Smooth muscle cell (in vitro differentiated cells): ENCODE results near the gene ARHGEF25. TPM values are rescaled to one million over a fixed set of nuclear protein-coding genes. Genes with fewer than 3 reads are reported as not detected.

Experiments
- DNase-seq: peaks from one replicate; lab custom pipeline; 2025; ENCODE audit not compliant: unreplicated experiment; lab: John Stamatoyannopoulos, UW
- H2AFZ ChIP-seq: fragments of 200-600 bp; sonication (generic); 2 replicates; pipeline ENCODE4 v1.6.0; 2016; ENCODE audit warnings: antibody characterized with exemption, low read depth, mild to moderate bottlenecking
- H3F3A ChIP-seq: fragments of 200-600 bp; sonication (generic); 2 replicates; pipeline ENCODE4 v1.6.0; 2017; ENCODE audit warnings: antibody characterized with exemption, low read depth
- H3K27ac ChIP-seq: fragments of 200-600 bp; sonication (generic); 2 replicates; pipeline ENCODE4 v1.5.1; 2016; ENCODE audit warnings: low read depth, mild to moderate bottlenecking
- H3K27me3 ChIP-seq: fragments of 200-600 bp; sonication (generic); 2 replicates; pipeline ENCODE4 v1.6.1; 2016; ENCODE audit warnings: low read depth, mild to moderate bottlenecking
- H3K36me3 ChIP-seq: fragments of 200-600 bp; sonication (generic); 2 replicates; pipeline ENCODE4 v1.5.1; 2016; ENCODE audit warnings: low read depth
- H3K4me1 ChIP-seq: fragments of 200-600 bp; sonication (generic); 2 replicates; pipeline ENCODE4 v1.5.1; 2016; ENCODE audit warnings: low read depth
- H3K4me2 ChIP-seq: fragments of 200-600 bp; sonication (generic); 2 replicates; pipeline ENCODE4 v1.6.0; 2016; ENCODE audit warnings: mild to moderate bottlenecking
- H3K4me3 ChIP-seq: fragments of 200-600 bp; sonication (generic); 2 replicates; pipeline ENCODE4 v1.5.1; 2016; ENCODE audit warnings: mild to moderate bottlenecking
- H3K79me2 ChIP-seq: fragments of 200-600 bp; sonication (generic); 2 replicates; pipeline ENCODE4 v1.6.0; 2016; ENCODE audit warnings: low read depth, mild to moderate bottlenecking
- H3K9ac ChIP-seq: fragments of 200-600 bp; sonication (generic); 2 replicates; pipeline ENCODE4 v1.6.0; 2016; ENCODE audit warnings: low read depth
- H3K9me3 ChIP-seq: fragments of 200-600 bp; sonication (generic); replicated peaks from 2 replicates; pipeline ENCODE4 v1.5.1; 2016; ENCODE audit warnings: low read depth
- H4K20me1 ChIP-seq: fragments of 200-600 bp; sonication (generic); 2 replicates; pipeline ENCODE4 v1.6.0; 2016; ENCODE audit warnings: low read depth
- WGBS: methylation state at CpG from one replicate; pipeline ENCODE4 v1.1.7; 2016; ENCODE audit warnings: low lambda C conversion rate; 5-methylcytosine and 5-hydroxymethylcytosine counted together
- polyA plus RNA-seq: library from polyadenylated mRNA; unstranded; fragments of >200 nt; fragmentation: Nextera tagmentation; extraction: Ambion mirVana; gene quantifications from 2 replicates; pipeline ENCODE4 v1.2.1, GENCODE V29; 2016
- total RNA-seq: library from RNA; depleted of rRNA; stranded (reverse); fragments of >200 nt; gene quantifications from 2 replicates; pipeline ENCODE4 v1.2.3, GENCODE V29; 2014
- TF ChIP-seq, protein P1 (sequence below): fragments of 200-600 bp; sonication (generic); IDR thresholded peaks from 2 replicates; pipeline ENCODE4 v1.5.1; 2017; ENCODE audit warnings: borderline replicate concordance, mild to moderate bottlenecking, antibody characterized with exemption; ENCODE audit not compliant: insufficient read depth, poor library complexity, severe bottlenecking

Gene ARHGEF25
- total and polyA plus RNA-seq, 2 experiments from 2014 or later, result 3.8 to 13.9 TPM

DNA sequence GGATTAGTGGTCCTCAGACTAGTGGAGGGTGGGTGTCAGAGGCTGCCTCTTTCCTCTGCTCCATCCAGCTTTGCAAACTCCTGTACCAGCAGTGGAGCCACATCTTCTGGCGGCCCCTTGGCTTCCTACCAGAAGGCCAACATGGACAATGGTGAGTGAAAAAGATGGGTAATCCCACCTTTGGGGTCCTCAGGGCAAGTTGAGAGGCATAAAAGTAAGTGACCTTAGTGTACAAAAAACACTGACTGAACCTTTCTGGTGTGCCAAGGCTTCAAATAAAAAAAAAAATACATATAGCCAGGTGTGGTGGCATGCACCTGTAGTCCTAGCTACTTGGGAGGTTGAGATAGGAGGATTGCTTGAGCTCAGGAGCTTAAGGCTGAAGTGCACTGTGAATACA lies 29.4 kb upstream of the ARHGEF25 start:
- no peak overlapping the region for H3K9ac ChIP-seq

DNA sequence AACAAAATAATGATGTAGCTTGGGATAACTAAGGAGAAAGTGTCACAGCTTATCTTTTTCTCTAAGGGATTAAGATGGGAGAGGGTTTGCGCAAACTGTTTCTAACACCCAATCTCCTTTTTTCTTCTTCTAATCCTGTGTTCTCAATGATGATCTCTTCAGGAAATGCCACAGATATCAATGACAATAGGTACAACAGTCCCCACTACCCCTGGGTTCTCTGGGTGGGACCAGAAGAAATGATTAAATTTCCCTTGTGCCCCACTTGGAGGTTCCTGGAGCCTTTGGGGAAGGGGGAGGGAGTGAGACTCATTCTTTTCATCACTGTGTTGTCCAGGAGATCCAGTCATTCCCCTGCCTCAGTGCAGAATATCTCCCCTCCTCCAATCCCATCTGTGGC lies 28.8 kb upstream of the ARHGEF25 start:
- TF ChIP-seq, protein P1, sequence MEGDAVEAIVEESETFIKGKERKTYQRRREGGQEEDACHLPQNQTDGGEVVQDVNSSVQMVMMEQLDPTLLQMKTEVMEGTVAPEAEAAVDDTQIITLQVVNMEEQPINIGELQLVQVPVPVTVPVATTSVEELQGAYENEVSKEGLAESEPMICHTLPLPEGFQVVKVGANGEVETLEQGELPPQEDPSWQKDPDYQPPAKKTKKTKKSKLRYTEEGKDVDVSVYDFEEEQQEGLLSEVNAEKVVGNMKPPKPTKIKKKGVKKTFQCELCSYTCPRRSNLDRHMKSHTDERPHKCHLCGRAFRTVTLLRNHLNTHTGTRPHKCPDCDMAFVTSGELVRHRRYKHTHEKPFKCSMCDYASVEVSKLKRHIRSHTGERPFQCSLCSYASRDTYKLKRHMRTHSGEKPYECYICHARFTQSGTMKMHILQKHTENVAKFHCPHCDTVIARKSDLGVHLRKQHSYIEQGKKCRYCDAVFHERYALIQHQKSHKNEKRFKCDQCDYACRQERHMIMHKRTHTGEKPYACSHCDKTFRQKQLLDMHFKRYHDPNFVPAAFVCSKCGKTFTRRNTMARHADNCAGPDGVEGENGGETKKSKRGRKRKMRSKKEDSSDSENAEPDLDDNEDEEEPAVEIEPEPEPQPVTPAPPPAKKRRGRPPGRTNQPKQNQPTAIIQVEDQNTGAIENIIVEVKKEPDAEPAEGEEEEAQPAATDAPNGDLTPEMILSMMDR, result no peak
- H3K9me3 ChIP-seq, result no peaks in the 10 kb centered on the region
- 92% methylated on average over 1 of the region's 1 CpG for WGBS
- H3K27me3 ChIP-seq, result peaks cover 7% of the 10 kb centered on the region
- H3K4me2 ChIP-seq, result no peak overlapping the region
- H3K4me1 ChIP-seq, result no peaks in the 10 kb centered on the region
- H3K27ac ChIP-seq, result no peak overlapping the region
- no peak for DNase-seq
- H3K79me2 ChIP-seq, result no peaks in the 10 kb centered on the region
- H2AFZ ChIP-seq, result no peak overlapping the region
- no peak overlapping the region for H3K4me3 ChIP-seq
- no peaks in the 10 kb centered on the region for H3F3A ChIP-seq
- no peak overlapping the region for H3K9ac ChIP-seq
- H4K20me1 ChIP-seq, result no peaks in the 10 kb centered on the region
- no peaks in the 10 kb centered on the region for H3K36me3 ChIP-seq

More for the DNA sequence above, 29.4 kb upstream of the ARHGEF25 start:
- no peaks in the 10 kb centered on the region for H3K79me2 ChIP-seq
- H3K4me1 ChIP-seq, result no peaks in the 10 kb centered on the region
- no peak overlapping the region for H3K4me2 ChIP-seq
- TF ChIP-seq, protein P1, result no peak
- no peaks in the 10 kb centered on the region for H3K36me3 ChIP-seq
- DNase-seq, result no peak
- H3K4me3 ChIP-seq, result no peak overlapping the region
- peaks cover 7% of the 10 kb centered on the region for H3K27me3 ChIP-seq
- 93% methylated on average over 1 of the region's 1 CpG for WGBS
- H3K9me3 ChIP-seq, result no peaks in the 10 kb centered on the region
- no peaks in the 10 kb centered on the region for H3F3A ChIP-seq
- no peak overlapping the region for H3K27ac ChIP-seq
- H4K20me1 ChIP-seq, result no peaks in the 10 kb centered on the region
- H2AFZ ChIP-seq, result no peak overlapping the region

DNA sequence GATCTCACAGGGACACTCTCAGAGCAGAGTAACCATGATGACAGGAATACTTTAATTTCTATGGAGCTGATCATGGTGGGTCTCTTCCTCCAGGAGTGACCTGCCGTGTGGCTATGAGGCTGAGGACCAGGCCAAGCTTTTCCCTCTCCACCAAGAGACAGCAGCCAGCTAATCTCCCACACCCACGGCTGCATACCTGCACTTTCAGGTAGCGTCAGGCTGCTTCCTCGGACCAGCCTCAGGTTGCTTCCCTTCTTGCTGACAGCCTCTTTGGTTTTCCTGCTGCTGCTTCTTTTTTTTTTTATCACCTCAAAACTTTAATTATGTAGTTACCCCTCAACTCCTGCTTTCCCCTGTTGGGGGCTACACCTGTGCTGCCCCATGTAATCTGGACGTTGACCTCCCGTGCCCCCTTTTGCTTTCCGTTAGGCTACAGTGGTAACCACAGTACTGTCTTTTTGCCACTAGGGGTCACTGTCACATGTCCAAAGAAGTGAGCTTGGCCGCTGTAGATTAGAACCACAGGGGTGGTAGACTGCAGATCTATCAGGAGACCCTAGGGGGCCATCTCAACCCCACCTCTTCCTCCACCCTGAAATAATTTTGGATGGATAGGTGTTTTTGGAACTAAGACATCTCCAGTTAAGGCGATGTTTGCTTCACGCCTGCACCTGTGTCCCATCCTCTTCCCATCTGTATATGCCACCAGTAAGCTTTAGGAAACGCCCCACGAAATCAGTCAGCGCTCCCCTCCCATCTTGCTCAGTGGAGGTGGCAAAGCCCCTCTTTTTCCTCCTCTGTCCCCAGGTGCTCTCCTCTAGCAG lies 28.0 kb upstream of the ARHGEF25 start:
- H2AFZ ChIP-seq, result no peak overlapping the region

More for the DNA sequence above, 28.0 kb upstream of the ARHGEF25 start:
- Histone ChIP-seq H3K9me3 (no peaks in the 10 kb centered on the region), H3K4me2 (no peak overlapping the region), H4K20me1 (no peaks in the 10 kb centered on the region), H3K9ac (no peak overlapping the region), H3K4me3 (no peak overlapping the region), H3K36me3 (no peaks in the 10 kb centered on the region), H3K79me2 (no peaks in the 10 kb centered on the region), H3K4me1 (no peaks in the 10 kb centered on the region), H3K27me3 (peaks cover 14% of the 10 kb centered on the region), H3K27ac (no peak overlapping the region), H3F3A (no peaks in the 10 kb centered on the region)
- TF ChIP-seq, protein P1, result peak; percentile 80
- peak; percentile 8 for DNase-seq
- WGBS, result 56% methylated on average over 13 of the region's 13 CpGs
